Caco-2 (cell line): Measurements from ENCODE around the gene COA1. TPM values are rescaled to one million over a fixed set of nuclear protein-coding genes. Genes with fewer than 3 reads are reported as not detected.

Experiments used
- BruUV-seq: library from RNA; stranded (reverse); fragments of 400-500 nt; replicated peaks from 2 replicates; lab custom pipeline; 2021; lab: Mats Ljungman, UMichigan
- CTCF ChIA-PET: fragments of 300-600 bp; sonication (Branson Sonifier 250); formaldehyde crosslinking; loops from one replicate; lab custom pipeline; 2022; ENCODE audit warnings: antibody characterized with exemption; lab: Charles Lee
- POLR2A ChIA-PET: fragments of 300-600 bp; sonication (Branson Sonifier 250); formaldehyde crosslinking; loops from one replicate; lab custom pipeline; 2022; ENCODE audit warnings: antibody characterized with exemption; lab: Charles Lee
- DNase-seq, 2 experiments: peaks; one replicate each; pipeline versions ENCODE4 v3.0.0 to v3.0.0-alpha.2; 2020 to 2022
- H3K27me3 ChIP-seq: replicated peaks from 2 replicates; pipeline ENCODE4 v1.6.0; 2011; ENCODE audit warnings: low read length; ENCODE audit not compliant: control insufficient read depth, insufficient read depth
- H3K36me3 ChIP-seq: 2 replicates; pipeline ENCODE4 v1.5.1; 2011; ENCODE audit warnings: low read length; ENCODE audit not compliant: control insufficient read depth, insufficient read depth
- H3K4me1 ChIP-seq: fragments of 250-450 bp; sonication (Bioruptor Pico); 2 replicates; pipeline ENCODE4 v1.5.1; 2020; ENCODE audit warnings: mild to moderate bottlenecking
- H3K4me3 ChIP-seq: 2 replicates; pipeline ENCODE4 v1.5.1; 2011; ENCODE audit warnings: low read depth, mild to moderate bottlenecking, control low read depth, low read length
- H3K9me3 ChIP-seq: fragments of 250-450 bp; sonication (Bioruptor Pico); 2 replicates; pipeline ENCODE4 v1.5.1; 2020; ENCODE audit warnings: mild to moderate bottlenecking, moderate library complexity
- H3K27ac Mint-ChIP-seq: one replicate; pipeline ENCODE4 v1.8.0; 2022; ENCODE audit warnings: mixed read lengths; ENCODE audit not compliant: unreplicated experiment
- H3K27me3 Mint-ChIP-seq: one replicate; pipeline ENCODE4 v1.8.0; 2022; ENCODE audit warnings: mixed read lengths; ENCODE audit not compliant: insufficient read depth, unreplicated experiment
- H3K36me3 Mint-ChIP-seq: one replicate; pipeline ENCODE4 v1.8.0; 2022; ENCODE audit warnings: mild to moderate bottlenecking, mixed read lengths; ENCODE audit not compliant: insufficient read depth, unreplicated experiment
- H3K4me1 Mint-ChIP-seq: one replicate; pipeline ENCODE4 v1.8.0; 2022; ENCODE audit warnings: low read depth, mixed read lengths; ENCODE audit not compliant: unreplicated experiment
- H3K4me3 Mint-ChIP-seq: one replicate; pipeline ENCODE4 v1.8.0; 2022; ENCODE audit warnings: mild to moderate bottlenecking, moderate library complexity, mixed read lengths; ENCODE audit not compliant: unreplicated experiment
- H3K9me3 Mint-ChIP-seq: one replicate; pipeline ENCODE4 v1.8.0; 2022; ENCODE audit warnings: mixed read lengths; ENCODE audit not compliant: unreplicated experiment
- intact Hi-C: fragments of 100-400 bp; cut with micrococcal nuclease; formaldehyde crosslinking; loops from one replicate; pipeline ENCODE4 v1.10.0; 2022; ENCODE audit not compliant: unreplicated experiment
- total RNA-seq: library from RNA; stranded (reverse); gene quantifications from 2 replicates; pipeline ENCODE4 v1.2.3, GENCODE V29; 2022
- TF ChIP-seq, protein P1 (sequence below), 2 experiments: fragments of 200-600 bp in 1 of 2; IDR thresholded peaks; 1 replicate in 1 of 2; 2 replicates in 1 of 2; pipeline versions ENCODE4 v1.5.1 to v1.8.0; 2011 to 2022; ENCODE audit warnings: antibody characterized with exemption in 1 of 2, control low read depth in 1 of 2, inconsistent platforms in 1 of 2, low read depth in 1 of 2, low read length in 1 of 2, mild to moderate bottlenecking in 1 of 2, moderate library complexity in 1 of 2; ENCODE audit not compliant: insufficient read depth in 1 of 2, severe bottlenecking in 1 of 2, unreplicated experiment in 1 of 2

COA1 gene
- total RNA-seq, 1 experiment from 2014 or later = 94.7 TPM

DNA sequence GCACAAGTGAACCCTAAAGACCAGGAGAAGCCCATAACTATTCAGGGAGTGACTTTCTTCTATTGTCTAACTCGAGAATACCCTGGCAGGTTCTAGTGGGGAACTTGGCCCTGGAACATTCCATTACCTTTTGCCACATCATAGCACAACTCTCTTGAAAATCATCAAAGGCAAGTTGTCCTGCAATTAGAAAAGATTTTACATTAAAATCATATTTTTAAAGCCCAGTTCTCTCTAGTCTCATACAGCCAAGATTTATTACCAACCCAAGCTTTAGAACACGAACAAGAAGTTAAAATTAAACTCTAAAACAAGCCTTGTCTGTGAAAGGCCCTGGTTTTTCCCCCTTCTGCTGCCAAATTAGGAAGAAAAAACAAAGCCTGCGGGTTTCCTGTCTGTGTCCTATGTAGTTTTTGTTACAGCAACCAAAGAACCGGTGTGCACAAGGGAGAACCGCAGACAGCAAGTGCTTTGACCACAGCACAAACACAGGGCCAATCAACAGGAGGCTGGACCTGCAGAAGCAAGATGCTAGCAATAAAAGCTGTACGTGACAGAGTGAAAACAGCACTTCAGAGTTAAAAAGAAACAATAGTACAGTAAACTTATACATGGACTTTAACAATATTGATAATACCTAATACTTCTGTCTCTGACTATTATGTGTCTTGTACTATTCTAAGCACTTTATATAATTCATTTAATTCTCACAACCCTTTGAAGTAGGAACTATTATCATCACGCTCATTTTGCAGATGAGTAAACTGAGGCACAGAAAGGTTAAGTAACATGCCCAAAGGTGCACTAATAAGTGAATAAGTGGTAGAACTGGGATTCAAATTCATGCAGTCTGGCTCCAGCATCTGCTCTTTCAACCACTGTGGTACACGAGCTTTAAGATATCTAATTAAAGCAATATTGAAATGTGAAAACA lies 80.6 kb downstream of the COA1 start:
- intact Hi-C loops = loop anchor here (10.0 kb wide), 1 partner anchor 186 kb away; no protein-coding TSS in a partner anchor
- Histone ChIP-seq H3K9me3 (no peaks in the 10 kb centered on the region), H3K4me1 (no peaks in the 10 kb centered on the region), H3K4me3 (no peak overlapping the region), H3K36me3 (peaks cover 2% of the 10 kb centered on the region), H3K27me3 (no peaks in the 10 kb centered on the region)
- BruUV-seq = no TSS peak
- no peaks in the 10 kb centered on the region for H3K9me3 Mint-ChIP-seq
- no peak overlapping the region for H3K4me3 Mint-ChIP-seq
- TF ChIP-seq, protein P1, sequence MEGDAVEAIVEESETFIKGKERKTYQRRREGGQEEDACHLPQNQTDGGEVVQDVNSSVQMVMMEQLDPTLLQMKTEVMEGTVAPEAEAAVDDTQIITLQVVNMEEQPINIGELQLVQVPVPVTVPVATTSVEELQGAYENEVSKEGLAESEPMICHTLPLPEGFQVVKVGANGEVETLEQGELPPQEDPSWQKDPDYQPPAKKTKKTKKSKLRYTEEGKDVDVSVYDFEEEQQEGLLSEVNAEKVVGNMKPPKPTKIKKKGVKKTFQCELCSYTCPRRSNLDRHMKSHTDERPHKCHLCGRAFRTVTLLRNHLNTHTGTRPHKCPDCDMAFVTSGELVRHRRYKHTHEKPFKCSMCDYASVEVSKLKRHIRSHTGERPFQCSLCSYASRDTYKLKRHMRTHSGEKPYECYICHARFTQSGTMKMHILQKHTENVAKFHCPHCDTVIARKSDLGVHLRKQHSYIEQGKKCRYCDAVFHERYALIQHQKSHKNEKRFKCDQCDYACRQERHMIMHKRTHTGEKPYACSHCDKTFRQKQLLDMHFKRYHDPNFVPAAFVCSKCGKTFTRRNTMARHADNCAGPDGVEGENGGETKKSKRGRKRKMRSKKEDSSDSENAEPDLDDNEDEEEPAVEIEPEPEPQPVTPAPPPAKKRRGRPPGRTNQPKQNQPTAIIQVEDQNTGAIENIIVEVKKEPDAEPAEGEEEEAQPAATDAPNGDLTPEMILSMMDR (IDR thresholded peaks at IDR 0.05; ENCODE audit: insufficient read depth in 1 of 2, low read depth in 1 of 2, low read length in 1 of 2, severe bottlenecking in 1 of 2, unreplicated experiment in 1 of 2) = no peak
- H3K4me1 Mint-ChIP-seq = no peaks in the 10 kb centered on the region
- DNase-seq = no peak
- H3K27ac Mint-ChIP-seq = no peak overlapping the region
- H3K27me3 Mint-ChIP-seq = no peaks in the 10 kb centered on the region
- ChIA-PET CTCF (no interaction called here), POLR2A (no interaction called here)
- H3K36me3 Mint-ChIP-seq = peaks cover 42% of the 10 kb centered on the region

DNA sequence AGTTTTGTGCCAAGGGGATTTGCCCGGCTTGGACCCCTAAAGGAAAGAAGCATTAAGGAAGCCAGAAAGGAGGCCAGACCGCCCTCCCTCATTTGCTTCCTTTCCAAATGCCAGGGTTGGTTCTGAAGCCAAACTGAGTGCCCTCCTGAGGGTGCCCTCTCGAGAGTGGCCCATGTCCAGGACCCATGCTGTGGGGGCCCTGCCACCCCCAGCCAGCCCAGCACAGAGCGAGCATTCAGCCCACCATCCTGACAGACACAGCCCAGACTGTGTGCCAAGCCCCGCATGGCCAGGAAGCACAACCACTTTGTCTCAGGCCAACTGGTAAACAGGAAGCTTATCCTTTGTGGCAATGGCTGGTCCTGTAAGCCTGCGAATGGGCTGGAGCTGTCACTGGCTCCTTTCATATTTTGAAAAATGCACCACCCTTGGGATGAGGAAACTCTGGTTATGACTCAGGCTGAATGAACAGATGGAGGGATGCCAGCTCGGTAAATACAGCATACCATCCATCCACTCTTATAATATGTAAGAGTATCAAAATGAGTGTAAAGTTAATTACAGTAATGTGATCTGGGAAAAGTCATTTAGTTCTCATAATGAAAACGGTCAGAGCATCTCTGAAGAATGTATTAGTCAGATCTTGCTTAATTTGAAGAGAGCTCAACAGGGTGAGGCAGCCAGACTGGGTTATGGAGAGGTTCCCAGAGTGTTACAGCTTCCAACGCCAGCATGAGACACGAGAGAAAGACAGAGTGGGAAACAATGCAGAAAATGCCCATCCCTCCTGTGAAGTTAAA lies 81.5 kb downstream of the COA1 start:
- Mint-ChIP-seq H3K36me3 (peaks cover 49% of the 10 kb centered on the region), H3K9me3 (no peaks in the 10 kb centered on the region), H3K4me3 (no peak overlapping the region), H3K4me1 (no peaks in the 10 kb centered on the region), H3K27ac (no peak overlapping the region), H3K27me3 (no peaks in the 10 kb centered on the region)
- intact Hi-C loops = loop anchor here (10.0 kb wide), 1 partner anchor 187 kb away; no protein-coding TSS in a partner anchor
- POLR2A ChIA-PET = no interaction called here
- CTCF ChIA-PET = no interaction called here
- no peak for DNase-seq
- peaks cover 2% of the 10 kb centered on the region for H3K36me3 ChIP-seq
- H3K27me3 ChIP-seq = no peaks in the 10 kb centered on the region
- H3K9me3 ChIP-seq = no peaks in the 10 kb centered on the region
- TF ChIP-seq, protein P1 (IDR thresholded peaks at IDR 0.05; ENCODE audit: insufficient read depth in 1 of 2, low read depth in 1 of 2, low read length in 1 of 2, severe bottlenecking in 1 of 2, unreplicated experiment in 1 of 2) = no peak
- no peak overlapping the region for H3K4me3 ChIP-seq
- BruUV-seq = no TSS peak
- H3K4me1 ChIP-seq = no peaks in the 10 kb centered on the region

DNA sequence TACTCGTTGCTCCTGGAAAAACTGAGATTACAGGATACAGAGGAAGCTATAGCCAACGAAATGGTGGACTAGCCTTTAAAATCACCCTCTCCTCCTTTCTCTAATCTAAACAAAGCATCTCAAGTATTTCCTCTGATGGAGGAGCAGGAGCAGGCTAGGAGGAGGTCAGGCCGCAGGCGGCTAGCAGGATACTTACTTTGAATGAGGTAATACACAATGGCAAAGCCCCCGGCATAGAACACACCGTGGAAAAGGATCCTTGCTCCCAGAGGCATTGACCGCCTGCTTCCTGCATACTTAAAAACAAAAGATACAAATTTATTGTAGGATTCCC lies 82.0 kb downstream of the COA1 start:
- no peak overlapping the region for H3K4me3 ChIP-seq

More for the DNA sequence above, 82.0 kb downstream of the COA1 start:
- Histone ChIP-seq H3K36me3 (peaks cover 2% of the 10 kb centered on the region), H3K9me3 (no peaks in the 10 kb centered on the region), H3K27me3 (no peaks in the 10 kb centered on the region), H3K4me1 (no peaks in the 10 kb centered on the region)
- Mint-ChIP-seq H3K27ac (no peak overlapping the region), H3K9me3 (no peaks in the 10 kb centered on the region), H3K4me1 (no peaks in the 10 kb centered on the region), H3K4me3 (no peak overlapping the region), H3K27me3 (no peaks in the 10 kb centered on the region), H3K36me3 (peaks cover 49% of the 10 kb centered on the region)
- no TSS peak for BruUV-seq
- CTCF ChIA-PET = no interaction called here
- intact Hi-C loops = loop anchor here (10.0 kb wide), 1 partner anchor 187 kb away; no protein-coding TSS in a partner anchor
- DNase-seq = no peak
- TF ChIP-seq, protein P1 (IDR thresholded peaks at IDR 0.05; ENCODE audit: insufficient read depth in 1 of 2, low read depth in 1 of 2, low read length in 1 of 2, severe bottlenecking in 1 of 2, unreplicated experiment in 1 of 2) = no peak
- POLR2A ChIA-PET = no interaction called here
